ENCODE measurements around the gene TTF1.

DNA sequence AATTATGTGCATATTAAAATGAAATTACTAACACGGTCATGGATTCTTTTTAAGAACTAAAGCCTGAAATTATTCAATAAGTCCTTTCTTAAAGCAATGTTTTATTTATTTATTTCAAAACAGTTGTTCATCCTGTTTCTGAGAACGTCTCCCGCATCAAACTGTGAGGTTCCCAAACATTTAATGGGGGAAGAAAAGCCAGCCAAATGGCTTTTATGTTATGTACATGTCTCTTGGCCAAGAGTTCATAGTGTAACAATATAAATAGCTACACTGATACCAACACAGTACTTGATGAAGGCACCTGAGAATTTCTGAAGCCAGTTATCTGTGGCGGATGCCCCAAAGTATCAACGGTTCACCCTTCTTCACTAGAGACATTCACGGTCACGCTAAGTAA lies 15.7 kb downstream of the TTF1 start:
- TF ChIP-seq GABPA (tag; conservative IDR thresholded peaks at IDR 0.05; ENCODE audit: low read depth) (no peak), TCF7 (IDR thresholded peaks at IDR 0.05; ENCODE audit: borderline replicate concordance) (no peak), TEAD2 (tag; IDR thresholded peaks at IDR 0.05) (no peak), ZKSCAN8 (CRISPR knock-in tag; IDR thresholded peaks at IDR 0.05) (no peak), NFIC (IDR thresholded peaks at IDR 0.05) (no peak), POLR2A (conservative IDR thresholded peaks at IDR 0.05) (no peak), RAD21 (CRISPR knock-in tag; conservative IDR thresholded peaks at IDR 0.05 in 1 of 2, IDR thresholded peaks at IDR 0.05 in 1 of 2) (no peak), EZH2 (IDR thresholded peaks at IDR 0.05; ENCODE audit: borderline replicate concordance, low read depth, low read length) (no peak), ZNF354B (CRISPR knock-in tag; IDR thresholded peaks at IDR 0.05) (no peak), NFYB (IDR thresholded peaks at IDR 0.05; ENCODE audit: extremely low read depth, insufficient read length) (no peak), ZNF263 (CRISPR knock-in tag; IDR thresholded peaks at IDR 0.05; ENCODE audit: borderline replicate concordance) (no peak)
- TF ChIP-seq, protein P1, sequence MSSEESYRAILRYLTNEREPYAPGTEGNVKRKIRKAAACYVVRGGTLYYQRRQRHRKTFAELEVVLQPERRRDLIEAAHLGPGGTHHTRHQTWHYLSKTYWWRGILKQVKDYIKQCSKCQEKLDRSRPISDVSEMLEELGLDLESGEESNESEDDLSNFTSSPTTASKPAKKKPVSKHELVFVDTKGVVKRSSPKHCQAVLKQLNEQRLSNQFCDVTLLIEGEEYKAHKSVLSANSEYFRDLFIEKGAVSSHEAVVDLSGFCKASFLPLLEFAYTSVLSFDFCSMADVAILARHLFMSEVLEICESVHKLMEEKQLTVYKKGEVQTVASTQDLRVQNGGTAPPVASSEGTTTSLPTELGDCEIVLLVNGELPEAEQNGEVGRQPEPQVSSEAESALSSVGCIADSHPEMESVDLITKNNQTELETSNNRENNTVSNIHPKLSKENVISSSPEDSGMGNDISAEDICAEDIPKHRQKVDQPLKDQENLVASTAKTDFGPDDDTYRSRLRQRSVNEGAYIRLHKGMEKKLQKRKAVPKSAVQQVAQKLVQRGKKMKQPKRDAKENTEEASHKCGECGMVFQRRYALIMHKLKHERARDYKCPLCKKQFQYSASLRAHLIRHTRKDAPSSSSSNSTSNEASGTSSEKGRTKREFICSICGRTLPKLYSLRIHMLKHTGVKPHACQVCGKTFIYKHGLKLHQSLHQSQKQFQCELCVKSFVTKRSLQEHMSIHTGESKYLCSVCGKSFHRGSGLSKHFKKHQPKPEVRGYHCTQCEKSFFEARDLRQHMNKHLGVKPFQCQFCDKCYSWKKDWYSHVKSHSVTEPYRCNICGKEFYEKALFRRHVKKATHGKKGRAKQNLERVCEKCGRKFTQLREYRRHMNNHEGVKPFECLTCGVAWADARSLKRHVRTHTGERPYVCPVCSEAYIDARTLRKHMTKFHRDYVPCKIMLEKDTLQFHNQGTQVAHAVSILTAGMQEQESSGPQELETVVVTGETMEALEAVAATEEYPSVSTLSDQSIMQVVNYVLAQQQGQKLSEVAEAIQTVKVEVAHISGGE (CRISPR knock-in tag; IDR thresholded peaks at IDR 0.05), result no peak
- TF ChIP-seq, protein P2, sequence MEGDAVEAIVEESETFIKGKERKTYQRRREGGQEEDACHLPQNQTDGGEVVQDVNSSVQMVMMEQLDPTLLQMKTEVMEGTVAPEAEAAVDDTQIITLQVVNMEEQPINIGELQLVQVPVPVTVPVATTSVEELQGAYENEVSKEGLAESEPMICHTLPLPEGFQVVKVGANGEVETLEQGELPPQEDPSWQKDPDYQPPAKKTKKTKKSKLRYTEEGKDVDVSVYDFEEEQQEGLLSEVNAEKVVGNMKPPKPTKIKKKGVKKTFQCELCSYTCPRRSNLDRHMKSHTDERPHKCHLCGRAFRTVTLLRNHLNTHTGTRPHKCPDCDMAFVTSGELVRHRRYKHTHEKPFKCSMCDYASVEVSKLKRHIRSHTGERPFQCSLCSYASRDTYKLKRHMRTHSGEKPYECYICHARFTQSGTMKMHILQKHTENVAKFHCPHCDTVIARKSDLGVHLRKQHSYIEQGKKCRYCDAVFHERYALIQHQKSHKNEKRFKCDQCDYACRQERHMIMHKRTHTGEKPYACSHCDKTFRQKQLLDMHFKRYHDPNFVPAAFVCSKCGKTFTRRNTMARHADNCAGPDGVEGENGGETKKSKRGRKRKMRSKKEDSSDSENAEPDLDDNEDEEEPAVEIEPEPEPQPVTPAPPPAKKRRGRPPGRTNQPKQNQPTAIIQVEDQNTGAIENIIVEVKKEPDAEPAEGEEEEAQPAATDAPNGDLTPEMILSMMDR (IDR thresholded peaks at IDR 0.05 in 2 of 3, conservative IDR thresholded peaks at IDR 0.05 in 1 of 3; ENCODE audit: insufficient read depth in 2 of 3, low read depth in 1 of 3, low read length in 3 of 3), result no peak
- TF ChIP-seq, protein P3, sequence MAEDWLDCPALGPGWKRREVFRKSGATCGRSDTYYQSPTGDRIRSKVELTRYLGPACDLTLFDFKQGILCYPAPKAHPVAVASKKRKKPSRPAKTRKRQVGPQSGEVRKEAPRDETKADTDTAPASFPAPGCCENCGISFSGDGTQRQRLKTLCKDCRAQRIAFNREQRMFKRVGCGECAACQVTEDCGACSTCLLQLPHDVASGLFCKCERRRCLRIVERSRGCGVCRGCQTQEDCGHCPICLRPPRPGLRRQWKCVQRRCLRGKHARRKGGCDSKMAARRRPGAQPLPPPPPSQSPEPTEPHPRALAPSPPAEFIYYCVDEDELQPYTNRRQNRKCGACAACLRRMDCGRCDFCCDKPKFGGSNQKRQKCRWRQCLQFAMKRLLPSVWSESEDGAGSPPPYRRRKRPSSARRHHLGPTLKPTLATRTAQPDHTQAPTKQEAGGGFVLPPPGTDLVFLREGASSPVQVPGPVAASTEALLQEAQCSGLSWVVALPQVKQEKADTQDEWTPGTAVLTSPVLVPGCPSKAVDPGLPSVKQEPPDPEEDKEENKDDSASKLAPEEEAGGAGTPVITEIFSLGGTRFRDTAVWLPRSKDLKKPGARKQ (CRISPR knock-in tag; IDR thresholded peaks at IDR 0.05), result no peak

All from K562 (cell line).